Daoy (cell line): ENCODE data around the gene RBKS. TPM values are rescaled to one million over a fixed set of nuclear protein-coding genes. Genes with fewer than 3 reads are reported as not detected.

Experiments
- DNase-seq: peaks from one replicate; pipeline ENCODE4 v3.0.0-alpha.2; 2015; ENCODE audit warnings: low read depth
- total RNA-seq: library from RNA; depleted of rRNA; stranded (reverse); fragments of >200 nt; shearing (Covaris generic); gene quantifications from 2 replicates; pipeline ENCODE4 v1.2.3, GENCODE V29; 2014; rRNA removed

RBKS gene
- total RNA-seq, 1 experiment from 2014 or later = 1.7 TPM

- no peak for DNase-seq
These were observed 155.9 kb downstream of the RBKS start for GRCh38 chr2:27734305-27734704.

Other genes starting within 250 kb of the RBKS start
- 19.3 and 21.6 TPM in 2 replicates for gene SUPT7L, start 226.8 kb downstream of the RBKS start, total RNA-seq
- 46.3 and 51.6 TPM in 2 replicates for gene SLC4A1AP, start 226.5 kb downstream of the RBKS start, total RNA-seq
- 175 and 232 TPM in 2 replicates for gene MRPL33, start 118.7 kb downstream of the RBKS start, total RNA-seq
- 37.2 and 42.5 TPM in 2 replicates for gene BABAM2, start 342 bp upstream of the RBKS start, total RNA-seq